ENCODE results near the gene DNAJB11. TPM values are rescaled to one million over a fixed set of nuclear protein-coding genes. Genes with fewer than 3 reads are reported as not detected.
A peak's percentile ranks its signal among the peaks of the same experiment; 100 is the strongest.
"Not testable (repeated sequence)": the region's sequence is repeated elsewhere in the genome, so short reads cannot be mapped to it uniquely, and the experiment has no call there.

Gene DNAJB11
- total RNA-seq, 1 experiment from 2014 or later, result 181 TPM

DNA sequence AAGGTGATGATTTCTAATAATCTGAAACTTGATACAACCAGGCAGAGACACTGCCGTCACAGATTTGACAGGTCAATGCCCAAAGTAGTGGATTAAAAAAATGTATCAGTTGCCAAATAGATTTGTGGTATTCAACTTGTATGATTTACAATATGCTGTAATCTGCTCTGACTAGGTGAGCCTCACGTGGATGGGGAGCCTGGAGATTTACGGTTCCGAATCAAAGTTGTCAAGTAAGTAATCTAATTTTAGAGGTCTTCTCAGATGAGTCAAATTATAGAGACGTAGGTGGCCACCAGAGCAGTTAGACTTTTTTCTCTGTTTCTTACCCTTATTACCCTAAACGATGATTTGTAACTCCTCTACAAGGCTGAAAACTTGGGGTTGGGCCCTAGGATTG, 12.0 kb downstream of the DNAJB11 start:
- Mint-ChIP-seq H3K4me3 (ENCODE audit: low read depth, unreplicated experiment) (no peak overlapping the region), H3K27me3 (ENCODE audit: unreplicated experiment) (no peaks in the 10 kb centered on the region), H3K9me3 (ENCODE audit: low read depth, unreplicated experiment) (no peaks in the 10 kb centered on the region), H3K36me3 (ENCODE audit: insufficient read depth, unreplicated experiment) (peaks cover 77% of the 10 kb centered on the region), H3K4me1 (ENCODE audit: low read depth, unreplicated experiment) (no peaks in the 10 kb centered on the region), H3K27ac (ENCODE audit: unreplicated experiment) (no peak overlapping the region)
- intact Hi-C loops (cut with micrococcal nuclease; ENCODE audit: unreplicated experiment), result no loop called here
- DNase-seq, result no peak
- CTCF ChIA-PET, result interaction anchor here (1.4 kb wide), 1 partner anchor 12 kb away, joined by 4 read pairs; the partner anchor contains the start of gene DNAJB11
- no peak for TF ChIP-seq CTCF (IDR thresholded peaks at IDR 0.05; ENCODE audit: unreplicated experiment)
- no TSS peak for BruUV-seq (replicated peaks)

DNA sequence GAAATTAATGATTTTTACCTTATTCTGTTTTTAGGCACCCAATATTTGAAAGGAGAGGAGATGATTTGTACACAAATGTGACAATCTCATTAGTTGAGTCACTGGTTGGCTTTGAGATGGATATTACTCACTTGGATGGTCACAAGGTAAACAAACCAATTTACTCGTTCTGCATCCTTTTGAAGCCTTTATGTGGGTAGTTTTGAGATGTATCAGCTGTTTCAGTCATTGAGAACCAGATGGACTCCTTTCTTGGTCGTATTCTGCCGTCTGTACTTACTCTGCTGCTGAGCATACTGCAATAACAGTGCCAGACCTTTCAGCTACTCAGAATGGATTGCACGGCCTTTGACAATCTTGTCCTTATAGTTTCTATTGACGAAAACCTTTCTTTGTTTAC, 13.3 kb downstream of the DNAJB11 start:
- peaks cover 73% of the 10 kb centered on the region for H3K36me3 Mint-ChIP-seq (ENCODE audit: insufficient read depth, unreplicated experiment)
- no peak for DNase-seq
- CTCF ChIA-PET, result no interaction called here
- no peaks in the 10 kb centered on the region for H3K27me3 Mint-ChIP-seq (ENCODE audit: unreplicated experiment)
- intact Hi-C loops (cut with micrococcal nuclease; ENCODE audit: unreplicated experiment), result no loop called here
- peaks cover 8% of the 10 kb centered on the region for H3K4me1 Mint-ChIP-seq (ENCODE audit: low read depth, unreplicated experiment)
- no TSS peak for BruUV-seq (replicated peaks)
- H3K9me3 Mint-ChIP-seq (ENCODE audit: low read depth, unreplicated experiment), result no peaks in the 10 kb centered on the region
- H3K27ac Mint-ChIP-seq (ENCODE audit: unreplicated experiment), result no peak overlapping the region
- no peak overlapping the region for H3K4me3 Mint-ChIP-seq (ENCODE audit: low read depth, unreplicated experiment)
- TF ChIP-seq CTCF (IDR thresholded peaks at IDR 0.05; ENCODE audit: unreplicated experiment), result no peak

- DNase-seq; H3K27ac Mint-ChIP-seq (ENCODE audit: unreplicated experiment); CTCF ChIA-PET; intact Hi-C loops (cut with micrococcal nuclease; ENCODE audit: unreplicated experiment); H3K27me3 Mint-ChIP-seq (ENCODE audit: unreplicated experiment); BruUV-seq (replicated peaks); H3K4me3 Mint-ChIP-seq (ENCODE audit: low read depth, unreplicated experiment); H3K9me3 Mint-ChIP-seq (ENCODE audit: low read depth, unreplicated experiment): not testable (repeated sequence)
- Mint-ChIP-seq H3K36me3 (ENCODE audit: insufficient read depth, unreplicated experiment) (peaks cover 65% of the 10 kb centered on the region), H3K4me1 (ENCODE audit: low read depth, unreplicated experiment) (peaks cover 32% of the 10 kb centered on the region)
These were observed 15.7 kb downstream of the DNAJB11 start for GRCh38 chr3:186586245-186586644.

DNA sequence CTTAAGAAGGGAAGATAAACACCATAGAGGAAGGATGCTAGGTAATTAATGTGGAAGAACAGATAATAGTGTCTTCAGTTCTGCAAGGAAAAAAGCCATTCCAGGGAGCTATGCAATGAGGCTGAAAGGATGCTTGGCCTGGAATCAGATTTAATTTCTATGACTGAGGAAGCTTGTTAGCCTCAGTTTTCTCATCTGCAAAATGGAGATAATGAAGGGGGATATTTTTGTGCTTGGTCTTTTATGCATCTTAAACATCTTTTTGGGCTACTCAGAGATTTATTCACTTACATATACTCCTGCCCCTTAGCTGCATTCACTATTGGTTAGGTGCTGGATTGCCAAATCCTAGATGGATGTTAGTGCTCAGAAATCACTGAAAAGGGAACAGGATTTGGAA, 16.7 kb downstream of the DNAJB11 start:
- TF ChIP-seq CTCF (IDR thresholded peaks at IDR 0.05; ENCODE audit: unreplicated experiment), result no peak
- Mint-ChIP-seq H3K4me3 (ENCODE audit: low read depth, unreplicated experiment) (no peak overlapping the region), H3K36me3 (ENCODE audit: insufficient read depth, unreplicated experiment) (peaks cover 56% of the 10 kb centered on the region), H3K27me3 (ENCODE audit: unreplicated experiment) (no peaks in the 10 kb centered on the region), H3K27ac (ENCODE audit: unreplicated experiment) (peak overlapping the region; percentile 22), H3K9me3 (ENCODE audit: low read depth, unreplicated experiment) (no peaks in the 10 kb centered on the region), H3K4me1 (ENCODE audit: low read depth, unreplicated experiment) (peaks cover 42% of the 10 kb centered on the region)
- DNase-seq, result no peak
- CTCF ChIA-PET, result interaction anchor here (0.6 kb wide), 1 partner anchor 382 kb away, joined by 3 read pairs; no protein-coding TSS in a partner anchor
- no TSS peak for BruUV-seq (replicated peaks)
- intact Hi-C loops (cut with micrococcal nuclease; ENCODE audit: unreplicated experiment), result no loop called here

DNA sequence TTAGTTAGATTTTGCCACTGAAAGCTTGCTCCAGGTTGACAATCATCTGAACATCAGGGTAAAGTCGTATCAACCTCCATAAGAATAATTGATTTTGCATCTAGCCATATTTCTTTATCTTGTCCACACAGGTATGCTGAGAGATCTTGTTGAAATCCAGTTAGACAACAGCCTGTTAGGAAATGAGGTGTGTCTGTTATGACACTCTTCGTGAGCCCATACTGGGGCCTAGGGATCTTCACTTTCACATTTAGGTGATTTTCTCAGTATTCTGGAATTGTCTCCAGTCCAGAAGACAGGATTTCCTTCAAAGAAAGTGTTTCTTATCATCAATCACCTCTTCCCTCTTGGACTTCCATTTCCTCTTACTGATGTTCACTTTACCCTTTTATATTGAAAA, 18.1 kb downstream of the DNAJB11 start:
- BruUV-seq (replicated peaks), result no TSS peak

More for the DNA sequence above, 18.1 kb downstream of the DNAJB11 start:
- peak overlapping the region; percentile 64 for H3K27ac Mint-ChIP-seq (ENCODE audit: unreplicated experiment)
- peaks cover 43% of the 10 kb centered on the region for H3K36me3 Mint-ChIP-seq (ENCODE audit: insufficient read depth, unreplicated experiment)
- intact Hi-C loops (cut with micrococcal nuclease; ENCODE audit: unreplicated experiment), result loop anchor here (1.0 kb wide), 2 partner anchors 165 to 233 kb away; no protein-coding TSS in a partner anchor
- no peaks in the 10 kb centered on the region for H3K9me3 Mint-ChIP-seq (ENCODE audit: low read depth, unreplicated experiment)
- DNase-seq, result peak; percentile 24
- no peak for TF ChIP-seq CTCF (IDR thresholded peaks at IDR 0.05; ENCODE audit: unreplicated experiment)
- no peak overlapping the region for H3K4me3 Mint-ChIP-seq (ENCODE audit: low read depth, unreplicated experiment)
- no peaks in the 10 kb centered on the region for H3K27me3 Mint-ChIP-seq (ENCODE audit: unreplicated experiment)
- H3K4me1 Mint-ChIP-seq (ENCODE audit: low read depth, unreplicated experiment), result peaks cover 42% of the 10 kb centered on the region
- CTCF ChIA-PET, result interaction anchor here (0.6 to 3.6 kb wide), 8 partner anchors 14 to 239 kb away, joined by 3 to 61 read pairs (median 5); partner anchors contain the start of gene AHSG

Data from Calu3 (cell line).